Measurements from ENCODE around the gene ZDHHC11B.
"Not testable (repeated sequence)": the region's sequence is repeated elsewhere in the genome, so short reads cannot be mapped to it uniquely, and the experiment has no call there.

DNA sequence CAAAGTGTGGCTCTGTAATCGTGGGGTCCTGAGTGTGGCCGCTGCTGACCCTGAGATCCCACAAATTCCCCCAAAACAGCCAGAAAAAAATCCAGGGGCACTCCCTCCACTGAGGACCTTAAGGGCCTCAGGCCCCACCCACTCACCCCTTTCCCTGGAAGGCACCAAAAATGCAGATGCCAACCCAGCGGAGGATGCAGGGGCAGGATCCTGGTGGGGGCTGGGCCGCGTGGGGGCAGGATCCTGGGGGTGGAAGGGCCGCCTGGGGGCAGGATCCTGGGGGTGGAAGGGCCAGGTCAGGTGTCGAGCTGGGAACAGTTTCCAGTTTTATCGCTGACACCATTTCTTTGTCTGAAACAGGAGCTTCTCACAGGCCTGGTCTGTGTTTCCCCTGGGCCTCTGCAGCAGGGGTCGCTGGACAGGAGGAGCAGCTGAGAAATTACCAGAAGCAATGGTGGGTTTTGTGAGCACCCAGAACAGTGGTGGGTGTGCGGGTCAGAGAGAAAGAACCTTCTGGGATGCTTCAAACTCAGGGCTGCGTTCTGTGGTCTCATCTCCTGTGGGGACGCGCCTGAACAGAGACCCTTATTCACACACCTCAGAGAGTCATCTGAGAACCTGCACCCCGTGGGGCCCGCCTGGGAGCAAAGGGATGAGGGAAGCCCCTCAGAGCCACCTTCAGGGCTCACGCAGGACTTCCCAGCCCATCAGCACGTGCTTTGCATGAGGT is 105.2 kb downstream of the ZDHHC11B start:
- TF ChIP-seq, protein P1, sequence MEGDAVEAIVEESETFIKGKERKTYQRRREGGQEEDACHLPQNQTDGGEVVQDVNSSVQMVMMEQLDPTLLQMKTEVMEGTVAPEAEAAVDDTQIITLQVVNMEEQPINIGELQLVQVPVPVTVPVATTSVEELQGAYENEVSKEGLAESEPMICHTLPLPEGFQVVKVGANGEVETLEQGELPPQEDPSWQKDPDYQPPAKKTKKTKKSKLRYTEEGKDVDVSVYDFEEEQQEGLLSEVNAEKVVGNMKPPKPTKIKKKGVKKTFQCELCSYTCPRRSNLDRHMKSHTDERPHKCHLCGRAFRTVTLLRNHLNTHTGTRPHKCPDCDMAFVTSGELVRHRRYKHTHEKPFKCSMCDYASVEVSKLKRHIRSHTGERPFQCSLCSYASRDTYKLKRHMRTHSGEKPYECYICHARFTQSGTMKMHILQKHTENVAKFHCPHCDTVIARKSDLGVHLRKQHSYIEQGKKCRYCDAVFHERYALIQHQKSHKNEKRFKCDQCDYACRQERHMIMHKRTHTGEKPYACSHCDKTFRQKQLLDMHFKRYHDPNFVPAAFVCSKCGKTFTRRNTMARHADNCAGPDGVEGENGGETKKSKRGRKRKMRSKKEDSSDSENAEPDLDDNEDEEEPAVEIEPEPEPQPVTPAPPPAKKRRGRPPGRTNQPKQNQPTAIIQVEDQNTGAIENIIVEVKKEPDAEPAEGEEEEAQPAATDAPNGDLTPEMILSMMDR (IDR thresholded peaks at IDR 0.05), result not testable (repeated sequence)
- TF ChIP-seq POLR2A (IDR thresholded peaks at IDR 0.05; ENCODE audit: low read depth); EP300 (IDR thresholded peaks at IDR 0.05): not testable (repeated sequence)

All from esophagus muscularis mucosa (tissue), 4 donors.